GM18526 (cell line): ENCODE data around the gene TATDN2.

ENCODE experiments used
- POLR2A ChIP-seq: IDR thresholded peaks from 3 replicates; pipeline ENCODE4 v1.6.1; 2011; ENCODE audit not compliant: insufficient read length; ENCODE audit errors: extremely low read depth

The TATDN2 gene

GRCh38 chr3:10292505-10293419 lies 44.5 kb downstream of the TATDN2 start, which contains the start of gene GHRL:
Gene GHRL (minus strand): TSS chr3:10292947. CDS start chr3:10290180, 2,767 bp downstream.
- no peak for TF ChIP-seq POLR2A

GRCh38 chr3:10294030-10294586 lies 45.8 kb downstream of the TATDN2 start:
- no peak for TF ChIP-seq POLR2A

DNA sequence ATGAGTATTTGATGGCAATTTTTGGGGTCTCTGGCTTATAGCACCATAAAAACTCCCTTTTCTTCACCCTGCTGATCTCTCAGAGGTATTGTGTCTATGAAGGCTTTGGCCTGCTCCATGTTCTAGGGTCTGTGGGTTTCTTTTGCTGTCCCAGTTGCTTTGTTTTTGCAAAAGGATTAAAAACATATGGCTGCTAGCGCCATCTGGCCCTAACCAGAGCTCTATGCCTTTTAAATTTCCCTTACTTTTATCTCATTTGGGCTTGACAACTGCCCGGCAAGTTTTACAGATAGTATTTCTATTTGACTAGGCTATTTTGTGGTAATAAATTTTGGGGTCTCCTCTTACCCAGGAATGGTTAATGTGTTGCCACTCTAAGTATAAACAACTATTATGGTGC lies 50.9 kb downstream of the TATDN2 start:
- no peak for TF ChIP-seq POLR2A

DNA sequence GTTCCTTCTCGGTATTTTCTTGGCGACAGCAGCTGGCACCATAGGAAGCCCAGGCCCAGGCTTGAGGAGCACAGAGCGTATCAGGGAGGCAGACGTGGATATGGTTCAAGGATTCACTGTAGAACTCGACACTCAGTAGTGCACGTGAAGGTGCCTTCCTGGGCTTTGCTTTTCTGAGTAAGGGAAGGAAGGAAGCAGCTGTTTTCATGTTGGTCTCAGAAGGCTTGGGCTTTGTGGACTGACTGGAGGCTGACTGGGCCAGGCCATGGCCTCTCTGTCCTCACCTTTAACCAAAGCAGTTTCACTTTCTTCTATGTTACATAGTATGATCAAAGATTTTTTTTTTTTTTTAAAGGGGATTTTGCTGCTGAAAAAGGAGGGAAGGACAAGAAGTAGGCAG lies 51.4 kb downstream of the TATDN2 start:
- TF ChIP-seq POLR2A: no peak

GRCh38 chr3:10300087-10300486 lies 51.8 kb downstream of the TATDN2 start:
- no peak for TF ChIP-seq POLR2A

- TF ChIP-seq POLR2A: no peak
Measured at GRCh38 chr3:10303105-10303504, 54.8 kb downstream of the TATDN2 start.

- TF ChIP-seq POLR2A: no peak
Measured at GRCh38 chr3:10303785-10304184, 55.5 kb downstream of the TATDN2 start.

DNA sequence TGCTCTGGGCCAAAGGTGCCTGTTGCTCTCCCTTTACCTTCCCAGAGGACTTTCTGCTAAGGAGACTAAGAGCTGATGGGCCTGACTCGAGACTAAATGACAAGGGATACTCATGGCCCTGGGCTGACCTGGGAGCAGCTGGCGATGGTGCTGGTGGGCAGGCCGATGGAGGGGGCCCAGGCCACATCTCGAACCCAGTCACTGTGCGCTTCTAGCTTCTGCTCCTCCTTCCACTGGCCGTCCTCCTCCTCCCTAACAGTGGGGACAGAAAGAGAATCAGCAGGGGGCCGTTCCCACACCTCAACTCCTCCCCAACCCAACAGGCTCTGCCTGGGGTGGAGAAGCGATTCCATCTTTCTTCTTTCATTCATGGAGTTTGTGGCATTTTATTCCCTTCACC lies 56.6 kb downstream of the TATDN2 start:
- TF ChIP-seq POLR2A: no peak

GRCh38 chr3:10305331-10305902 lies 57.2 kb downstream of the TATDN2 start:
- no peak for TF ChIP-seq POLR2A

DNA sequence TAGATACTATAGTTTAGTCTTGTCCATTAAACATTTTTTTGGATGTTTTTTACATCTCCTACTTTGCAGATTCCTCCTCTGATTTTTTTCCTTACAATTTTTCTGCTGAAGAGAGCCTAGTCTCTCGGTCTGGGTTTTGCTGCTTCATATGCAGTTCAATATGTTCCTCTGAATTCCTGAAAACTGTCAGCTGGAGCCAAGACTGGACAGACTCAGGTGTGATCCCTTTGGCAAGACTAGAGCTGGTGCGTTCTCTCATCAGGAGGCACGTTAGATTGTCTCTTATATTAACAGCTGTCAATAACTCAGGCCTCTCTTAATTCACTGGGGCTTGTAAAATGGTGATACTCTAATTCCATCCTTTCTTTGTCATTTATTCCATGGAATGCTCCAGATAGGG lies 57.9 kb downstream of the TATDN2 start:
- no peak for TF ChIP-seq POLR2A

DNA sequence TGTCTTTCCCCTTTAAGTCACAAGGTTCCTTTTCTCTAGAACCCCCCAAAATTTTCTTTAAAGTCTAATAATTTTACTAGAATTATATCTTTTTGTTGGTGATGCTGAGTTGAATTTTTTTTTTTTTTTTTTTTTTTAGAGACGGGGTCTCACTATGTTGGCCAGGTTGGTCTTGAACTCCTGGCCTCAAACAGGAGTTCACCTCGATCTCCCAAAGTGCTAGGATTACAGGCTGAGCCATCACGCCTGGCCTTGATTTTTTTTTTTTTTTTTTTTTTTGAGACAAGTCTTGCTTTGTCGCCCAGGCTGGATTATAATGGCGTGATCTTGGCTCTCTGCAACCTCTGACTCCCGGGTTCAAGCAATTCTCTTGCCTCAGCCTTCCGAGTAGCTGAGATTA lies 60.4 kb downstream of the TATDN2 start:
- TF ChIP-seq POLR2A: no peak

DNA sequence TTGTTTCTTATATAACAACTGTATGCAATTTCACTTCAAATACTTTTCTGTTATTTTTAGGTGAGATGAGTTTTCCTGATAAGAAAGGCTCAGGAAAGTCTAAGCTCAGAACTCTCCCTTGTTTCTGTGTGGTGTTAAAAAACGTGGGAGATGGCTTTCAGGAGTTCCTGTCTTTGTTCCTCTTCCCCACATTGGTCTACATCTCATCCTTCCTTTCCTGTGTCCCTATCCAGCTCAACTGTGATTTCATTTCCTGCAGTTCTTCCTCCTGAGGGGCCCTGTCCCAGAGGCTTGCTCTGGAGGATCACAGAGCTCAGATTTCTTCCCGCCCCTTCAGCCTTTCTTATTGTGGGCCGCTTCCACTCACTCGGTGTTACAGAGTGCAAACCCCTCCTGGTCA lies 61.5 kb downstream of the TATDN2 start:
- no peak for TF ChIP-seq POLR2A

DNA sequence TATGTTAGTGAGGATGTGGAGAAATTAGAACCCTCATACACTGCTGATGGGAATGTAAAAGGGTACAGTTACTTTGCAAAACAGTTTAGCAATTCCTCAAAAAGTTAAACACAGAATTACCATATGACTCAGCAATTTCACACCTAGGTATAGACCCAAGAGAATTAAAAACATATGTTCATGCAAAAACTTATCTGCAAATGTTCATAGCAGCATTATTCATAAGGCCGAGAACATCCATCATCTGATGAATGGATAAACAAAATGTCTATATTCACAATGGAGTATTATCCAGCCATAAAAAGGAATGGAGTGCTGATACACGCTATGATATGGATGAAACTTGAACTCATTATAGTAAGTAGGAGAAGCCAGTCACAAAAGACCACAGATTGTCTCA lies 62.3 kb downstream of the TATDN2 start:
- no peak for TF ChIP-seq POLR2A

DNA sequence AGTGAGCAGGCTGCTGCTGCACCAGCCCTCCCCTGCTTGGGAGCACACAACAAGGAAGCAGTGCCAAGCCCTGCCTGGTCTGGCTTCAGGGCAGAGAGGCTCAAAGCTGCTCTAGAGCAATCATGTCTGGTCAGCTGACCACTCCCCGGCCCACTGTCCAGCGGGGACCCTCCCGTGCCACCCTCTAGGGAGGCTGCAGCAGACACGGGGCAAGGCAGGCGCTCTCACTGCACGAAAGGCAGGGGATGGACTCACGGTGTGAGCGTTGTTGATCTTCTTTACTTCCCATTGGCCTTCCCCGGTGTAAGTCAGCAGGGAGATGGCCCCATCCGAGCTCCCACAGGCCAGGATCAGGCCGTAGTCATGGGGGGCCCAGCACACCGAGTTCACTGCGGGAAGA lies 63.5 kb downstream of the TATDN2 start:
- TF ChIP-seq POLR2A: no peak

GRCh38 chr3:10312391-10312790 lies 64.1 kb downstream of the TATDN2 start:
- TF ChIP-seq POLR2A: no peak

GRCh38 chr3:10312861-10313260 lies 64.6 kb downstream of the TATDN2 start:
- no peak for TF ChIP-seq POLR2A

GRCh38 chr3:10315101-10315500 lies 66.8 kb downstream of the TATDN2 start:
- TF ChIP-seq POLR2A: no peak

- TF ChIP-seq POLR2A: no peak
Measured at GRCh38 chr3:10315771-10316344, 67.6 kb downstream of the TATDN2 start.
